Astrocyte (in vitro differentiated cells and primary cell): ENCODE results near the gene CENPT. TPM values are rescaled to one million over a fixed set of nuclear protein-coding genes. Genes with fewer than 3 reads are reported as not detected.

Experiments
- DNase-seq: peaks from one replicate; pipeline ENCODE4 v3.0.0-alpha.2; 2010; ENCODE audit warnings: low read depth
- FAIRE-seq: peaks from 2 replicates; lab custom pipeline; 2011; peaks lifted over from hg19 to GRCh38; lab: Jason Lieb, UNC
- H2AFZ ChIP-seq: 2 replicates; pipeline ENCODE4 v1.6.0; 2012; ENCODE audit warnings: low read depth, low read length, inconsistent platforms
- H3K27ac ChIP-seq: 2 replicates; pipeline ENCODE4 v1.5.1; 2011; ENCODE audit warnings: low read depth, low read length, inconsistent platforms
- H3K27me3 ChIP-seq: 2 replicates; pipeline ENCODE4 v1.6.0; 2011; ENCODE audit warnings: low read length, inconsistent platforms; ENCODE audit not compliant: insufficient read depth
- H3K36me3 ChIP-seq: 2 replicates; pipeline ENCODE4 v1.5.1; 2011; ENCODE audit warnings: low read length, inconsistent platforms; ENCODE audit not compliant: insufficient read depth
- H3K4me1 ChIP-seq: 2 replicates; pipeline ENCODE4 v1.5.1; 2011; ENCODE audit warnings: low read length, inconsistent platforms; ENCODE audit not compliant: insufficient read depth
- H3K4me2 ChIP-seq: 2 replicates; pipeline ENCODE4 v1.6.0; 2012; ENCODE audit warnings: low read length, inconsistent platforms
- H3K4me3 ChIP-seq: 2 replicates; pipeline ENCODE4 v1.5.1; 2011; ENCODE audit warnings: low read depth, mild to moderate bottlenecking, low read length, inconsistent platforms; ENCODE audit not compliant: insufficient read depth
- H3K79me2 ChIP-seq: 2 replicates; pipeline ENCODE4 v1.6.0; 2012; ENCODE audit warnings: mild to moderate bottlenecking, low read length, inconsistent platforms; ENCODE audit not compliant: insufficient read depth
- H3K9ac ChIP-seq: 2 replicates; pipeline ENCODE4 v1.6.0; 2012; ENCODE audit warnings: mild to moderate bottlenecking, low read length, inconsistent platforms
- H3K9me3 ChIP-seq: 2 replicates; pipeline ENCODE4 v1.5.1; 2012; ENCODE audit warnings: low read depth, mild to moderate bottlenecking, low read length, inconsistent platforms; ENCODE audit not compliant: insufficient read depth
- H4K20me1 ChIP-seq: 2 replicates; pipeline ENCODE4 v1.6.0; 2012; ENCODE audit warnings: low read length, inconsistent platforms; ENCODE audit not compliant: insufficient read depth
- H3K27ac Mint-ChIP-seq: one replicate; pipeline ENCODE4 v1.8.0; 2021; ENCODE audit warnings: mild to moderate bottlenecking, mixed read lengths; ENCODE audit not compliant: unreplicated experiment
- H3K27me3 Mint-ChIP-seq: one replicate; pipeline ENCODE4 v1.8.0; 2021; ENCODE audit warnings: low read depth, mixed read lengths; ENCODE audit not compliant: unreplicated experiment
- H3K36me3 Mint-ChIP-seq: one replicate; pipeline ENCODE4 v1.8.0; 2021; ENCODE audit warnings: low read depth, mixed read lengths; ENCODE audit not compliant: unreplicated experiment
- H3K4me1 Mint-ChIP-seq: one replicate; pipeline ENCODE4 v1.8.0; 2021; ENCODE audit warnings: low read depth, mixed read lengths; ENCODE audit not compliant: unreplicated experiment
- H3K4me3 Mint-ChIP-seq: one replicate; pipeline ENCODE4 v1.8.0; 2021; ENCODE audit warnings: mild to moderate bottlenecking, moderate library complexity, mixed read lengths; ENCODE audit not compliant: unreplicated experiment
- H3K9me3 Mint-ChIP-seq: one replicate; pipeline ENCODE4 v1.8.0; 2021; ENCODE audit warnings: mild to moderate bottlenecking, mixed read lengths; ENCODE audit not compliant: unreplicated experiment
- CTCF ChIP-seq: IDR thresholded peaks from 2 replicates; pipeline ENCODE4 v1.5.1; 2011; ENCODE audit warnings: low read depth, mild to moderate bottlenecking, inconsistent platforms, low read length, moderate library complexity; ENCODE audit not compliant: insufficient read depth
- EZH2 ChIP-seq: IDR thresholded peaks from 2 replicates; pipeline ENCODE4 v1.6.1; 2012; ENCODE audit warnings: mild to moderate bottlenecking, low read length, inconsistent platforms; ENCODE audit not compliant: insufficient read depth
- total RNA-seq: library from RNA; stranded (reverse); gene quantifications from 2 replicates; pipeline ENCODE4 v1.2.1, GENCODE V29; 2021

CENPT gene
- total RNA-seq, 1 donor from 2014 or later, result 79.3 TPM

DNA sequence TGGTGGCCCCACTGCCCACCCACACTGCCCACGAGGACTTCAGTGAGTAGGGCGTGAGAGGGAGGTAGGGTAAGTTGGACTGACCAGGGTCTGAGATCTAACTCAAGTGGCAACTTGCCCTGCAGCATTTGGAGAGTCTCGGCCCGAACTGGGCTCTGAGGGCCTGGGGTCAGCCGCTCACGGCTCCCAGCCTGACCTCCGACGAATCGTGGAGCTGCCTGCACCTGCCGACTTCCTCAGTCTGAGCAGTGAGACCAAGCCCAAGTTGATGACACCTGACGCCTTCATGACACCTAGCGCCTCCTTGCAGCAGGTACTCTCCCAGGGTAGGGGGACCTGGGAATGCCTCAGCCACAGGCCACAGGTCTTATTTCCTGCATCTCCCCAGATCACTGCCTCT lies 32.0 kb upstream of the CENPT start:
- Histone ChIP-seq H3K27me3 (no peaks in the 10 kb centered on the region), H4K20me1 (peaks cover 78% of the 10 kb centered on the region), H3K27ac (no peak overlapping the region), H3K36me3 (peaks cover 38% of the 10 kb centered on the region), H3K9me3 (no peaks in the 10 kb centered on the region), H3K9ac (no peak overlapping the region), H3K4me1 (peaks cover 4% of the 10 kb centered on the region), H2AFZ (no peak overlapping the region), H3K4me2 (no peak overlapping the region), H3K79me2 (peaks cover 35% of the 10 kb centered on the region), H3K4me3 (no peak overlapping the region)
- H3K9me3 Mint-ChIP-seq, result no peaks in the 10 kb centered on the region
- TF ChIP-seq EZH2, result no peak
- TF ChIP-seq CTCF, result no peak
- H3K27ac Mint-ChIP-seq, result no peak overlapping the region
- FAIRE-seq (no peak), DNase-seq (no peak)
- no peaks in the 10 kb centered on the region for H3K27me3 Mint-ChIP-seq
- peaks cover 14% of the 10 kb centered on the region for H3K4me1 Mint-ChIP-seq
- no peak overlapping the region for H3K4me3 Mint-ChIP-seq
- H3K36me3 Mint-ChIP-seq, result peaks cover 27% of the 10 kb centered on the region

DNA sequence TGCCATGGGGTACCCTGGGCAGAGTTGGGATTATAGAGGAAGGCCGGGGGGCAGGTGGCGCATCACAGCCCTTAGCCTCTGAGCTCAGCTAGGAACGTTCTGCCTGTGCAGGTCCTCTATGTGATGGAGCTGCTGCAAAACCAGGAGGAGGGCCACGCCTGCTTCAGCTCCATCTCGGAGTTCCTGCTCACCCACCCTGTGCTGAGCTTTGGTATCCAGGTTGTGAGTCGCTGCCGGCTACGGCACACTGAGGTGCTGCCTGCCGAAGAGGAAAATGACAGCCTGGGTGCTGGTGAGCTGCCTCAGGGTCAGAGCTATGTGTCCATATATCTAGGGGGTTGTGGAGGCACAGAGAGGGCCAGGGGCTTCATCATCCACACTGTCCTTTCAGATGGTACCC lies 31.4 kb upstream of the CENPT start:
- DNase-seq (no peak), FAIRE-seq (no peak)
- Histone ChIP-seq H4K20me1 (peaks cover 78% of the 10 kb centered on the region), H3K79me2 (peaks cover 41% of the 10 kb centered on the region), H3K9me3 (no peaks in the 10 kb centered on the region), H3K9ac (no peak overlapping the region), H3K4me2 (no peak overlapping the region), H2AFZ (no peak overlapping the region), H3K27ac (no peak overlapping the region), H3K4me3 (no peak overlapping the region), H3K36me3 (peaks cover 38% of the 10 kb centered on the region), H3K4me1 (peaks cover 8% of the 10 kb centered on the region), H3K27me3 (no peaks in the 10 kb centered on the region)
- Mint-ChIP-seq H3K27me3 (no peaks in the 10 kb centered on the region), H3K36me3 (peaks cover 23% of the 10 kb centered on the region), H3K4me3 (no peak overlapping the region), H3K27ac (no peak overlapping the region), H3K4me1 (peaks cover 19% of the 10 kb centered on the region), H3K9me3 (no peaks in the 10 kb centered on the region)
- TF ChIP-seq CTCF (no peak), EZH2 (no peak)

DNA sequence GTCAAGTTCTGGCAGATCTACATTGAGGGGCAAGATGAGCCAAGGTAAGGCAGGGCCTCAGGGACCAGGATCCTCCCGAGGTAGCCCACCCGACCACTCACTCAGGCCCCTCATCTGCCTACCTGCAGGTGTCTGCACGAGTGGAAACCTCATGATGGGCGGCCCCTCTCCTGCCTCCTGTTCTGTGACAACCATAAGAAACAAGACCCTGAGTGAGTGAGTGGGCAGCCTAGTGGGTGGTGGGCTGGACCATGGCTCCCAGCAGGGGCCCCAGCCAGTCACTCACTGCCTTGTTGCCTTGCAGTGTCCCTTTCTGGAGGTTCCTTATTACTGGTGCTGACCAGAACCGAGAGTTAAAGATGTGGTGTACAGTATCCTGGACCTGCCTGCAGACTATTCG lies 30.7 kb upstream of the CENPT start:
- no peak overlapping the region for H3K4me2 ChIP-seq
- H3K27ac ChIP-seq, result no peak overlapping the region
- H3K36me3 ChIP-seq, result peaks cover 35% of the 10 kb centered on the region
- peaks cover 47% of the 10 kb centered on the region for H3K79me2 ChIP-seq
- peaks cover 10% of the 10 kb centered on the region for H3K4me1 ChIP-seq
- H3K4me1 Mint-ChIP-seq, result peaks cover 18% of the 10 kb centered on the region
- H2AFZ ChIP-seq, result no peak overlapping the region
- no peak for TF ChIP-seq EZH2
- no peak for TF ChIP-seq CTCF
- H3K27ac Mint-ChIP-seq, result no peak overlapping the region
- H3K27me3 ChIP-seq, result no peaks in the 10 kb centered on the region
- H3K9me3 ChIP-seq, result no peaks in the 10 kb centered on the region
- H4K20me1 ChIP-seq, result peaks cover 76% of the 10 kb centered on the region
- H3K36me3 Mint-ChIP-seq, result peaks cover 21% of the 10 kb centered on the region
- H3K4me3 ChIP-seq, result no peak overlapping the region
- no peak overlapping the region for H3K9ac ChIP-seq
- DNase-seq (no peak), FAIRE-seq (no peak)
- H3K9me3 Mint-ChIP-seq, result no peaks in the 10 kb centered on the region
- H3K27me3 Mint-ChIP-seq, result no peaks in the 10 kb centered on the region
- H3K4me3 Mint-ChIP-seq, result no peak overlapping the region
